ENCODE results near the gene GSTA1. TPM values are rescaled to one million over a fixed set of nuclear protein-coding genes. Genes with fewer than 3 reads are reported as not detected.
"Not testable (repeated sequence)": the region's sequence is repeated elsewhere in the genome, so short reads cannot be mapped to it uniquely, and the experiment has no call there.

GSTA1 gene
- total and polyA plus RNA-seq, 2 experiments from 2014 or later: 1,158 to 1,177 TPM

DNA sequence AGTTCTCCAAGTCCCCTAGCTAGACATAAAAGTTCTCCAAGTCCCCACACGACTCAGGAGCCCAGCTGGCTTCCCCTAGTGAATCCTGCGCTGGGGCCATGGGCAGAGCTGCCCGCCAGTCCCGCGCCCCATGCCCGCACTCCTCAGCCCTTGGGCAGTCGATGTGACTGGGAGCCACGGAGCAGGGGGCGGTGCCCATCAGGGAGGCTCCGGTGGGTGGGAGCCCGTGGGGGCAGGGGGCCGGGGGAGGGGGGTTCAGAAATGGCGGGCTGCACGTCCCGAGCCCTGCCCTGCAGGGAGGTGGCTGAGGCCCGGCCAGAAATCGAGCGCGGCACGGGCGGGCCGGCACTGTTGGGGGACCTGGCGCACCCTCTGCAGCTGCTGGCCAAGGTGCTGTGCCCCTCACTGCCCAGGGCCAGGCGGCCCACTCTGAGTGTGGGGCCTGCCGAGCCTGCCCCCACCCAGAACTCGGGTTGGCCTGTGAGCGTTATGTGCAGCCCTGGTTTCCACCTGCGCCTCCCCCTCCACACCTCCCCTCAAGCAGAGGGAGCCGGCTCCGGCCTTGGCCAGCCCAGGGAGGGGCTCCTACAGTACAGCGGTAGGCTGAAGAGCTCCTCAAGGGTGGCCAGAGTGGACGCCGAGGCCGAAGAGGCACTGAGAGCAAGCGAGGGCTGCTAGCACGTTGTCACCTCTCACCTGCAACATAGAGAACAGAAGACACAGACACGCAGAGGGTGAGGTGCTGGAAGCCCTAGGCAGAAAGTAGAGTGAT is 25.6 kb upstream of the GSTA1 start:
- H4K20me1 ChIP-seq (ENCODE audit: insufficient read depth, poor library complexity, severe bottlenecking): no peaks in the 10 kb centered on the region
- no peaks in the 10 kb centered on the region for H3K9me2 ChIP-seq (replicated peaks; ENCODE audit: insufficient read depth)
- no peak overlapping the region for H3K4me2 ChIP-seq
- no peak overlapping the region for H3K4me3 ChIP-seq
- TF ChIP-seq, protein P1, sequence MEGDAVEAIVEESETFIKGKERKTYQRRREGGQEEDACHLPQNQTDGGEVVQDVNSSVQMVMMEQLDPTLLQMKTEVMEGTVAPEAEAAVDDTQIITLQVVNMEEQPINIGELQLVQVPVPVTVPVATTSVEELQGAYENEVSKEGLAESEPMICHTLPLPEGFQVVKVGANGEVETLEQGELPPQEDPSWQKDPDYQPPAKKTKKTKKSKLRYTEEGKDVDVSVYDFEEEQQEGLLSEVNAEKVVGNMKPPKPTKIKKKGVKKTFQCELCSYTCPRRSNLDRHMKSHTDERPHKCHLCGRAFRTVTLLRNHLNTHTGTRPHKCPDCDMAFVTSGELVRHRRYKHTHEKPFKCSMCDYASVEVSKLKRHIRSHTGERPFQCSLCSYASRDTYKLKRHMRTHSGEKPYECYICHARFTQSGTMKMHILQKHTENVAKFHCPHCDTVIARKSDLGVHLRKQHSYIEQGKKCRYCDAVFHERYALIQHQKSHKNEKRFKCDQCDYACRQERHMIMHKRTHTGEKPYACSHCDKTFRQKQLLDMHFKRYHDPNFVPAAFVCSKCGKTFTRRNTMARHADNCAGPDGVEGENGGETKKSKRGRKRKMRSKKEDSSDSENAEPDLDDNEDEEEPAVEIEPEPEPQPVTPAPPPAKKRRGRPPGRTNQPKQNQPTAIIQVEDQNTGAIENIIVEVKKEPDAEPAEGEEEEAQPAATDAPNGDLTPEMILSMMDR (IDR thresholded peaks at IDR 0.05; ENCODE audit: poor library complexity): no peak
- no peak for TF ChIP-seq EZH2 (IDR thresholded peaks at IDR 0.05; ENCODE audit: borderline replicate concordance)
- no peak for TF ChIP-seq EZH2phosphoT487 (IDR thresholded peaks at IDR 0.05; ENCODE audit: low read depth, severe bottlenecking, unreplicated experiment)
- H3K4me1 ChIP-seq (ENCODE audit: insufficient read depth): no peaks in the 10 kb centered on the region
- H3K79me2 ChIP-seq: no peaks in the 10 kb centered on the region
- no peak overlapping the region for H2AFZ ChIP-seq
- no peaks in the 10 kb centered on the region for H3K9me3 ChIP-seq (ENCODE audit: low read depth)
- H3K27ac ChIP-seq: no peak overlapping the region
- 96% methylated on average over 21 of the region's 37 CpGs for WGBS (ENCODE audit: low lambda C conversion rate, missing lambda C conversion rate)
- DNase-seq (ENCODE audit: low spot score): no peak
- H3K36me3 ChIP-seq (replicated peaks; ENCODE audit: insufficient read depth, low read depth): no peaks in the 10 kb centered on the region
- no peaks in the 10 kb centered on the region for H3K27me3 ChIP-seq

DNA sequence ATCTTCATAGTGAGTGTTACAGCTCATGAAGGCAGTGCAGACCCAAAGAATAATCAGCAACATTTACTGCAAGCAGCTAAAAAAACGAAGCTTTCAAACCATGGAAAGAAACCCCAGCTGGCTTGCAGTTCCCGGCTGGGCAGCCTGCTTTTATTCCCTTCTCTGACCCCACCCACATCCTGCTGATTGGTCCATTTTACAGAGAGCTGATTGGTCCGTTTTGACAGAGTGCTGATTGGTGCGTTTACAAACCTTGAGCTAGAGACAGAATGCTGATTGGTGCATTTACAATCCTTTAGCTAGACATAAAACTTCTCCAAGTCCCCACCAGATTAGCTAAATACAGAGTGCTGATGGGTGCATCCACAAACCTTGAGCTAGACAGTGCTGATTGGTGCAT is 25.0 kb upstream of the GSTA1 start:
- not testable (repeated sequence) for H3K4me3 ChIP-seq; H3K36me3 ChIP-seq (replicated peaks; ENCODE audit: insufficient read depth, low read depth); DNase-seq (ENCODE audit: low spot score); H3K4me2 ChIP-seq; H2AFZ ChIP-seq; H3K27me3 ChIP-seq; H3K4me1 ChIP-seq (ENCODE audit: insufficient read depth); H3K9me2 ChIP-seq (replicated peaks; ENCODE audit: insufficient read depth); H3K27ac ChIP-seq; H3K9me3 ChIP-seq (ENCODE audit: low read depth); H4K20me1 ChIP-seq (ENCODE audit: insufficient read depth, poor library complexity, severe bottlenecking); H3K79me2 ChIP-seq
- WGBS (ENCODE audit: low lambda C conversion rate, missing lambda C conversion rate): 87% methylated on average over 4 of the region's 4 CpGs

DNA sequence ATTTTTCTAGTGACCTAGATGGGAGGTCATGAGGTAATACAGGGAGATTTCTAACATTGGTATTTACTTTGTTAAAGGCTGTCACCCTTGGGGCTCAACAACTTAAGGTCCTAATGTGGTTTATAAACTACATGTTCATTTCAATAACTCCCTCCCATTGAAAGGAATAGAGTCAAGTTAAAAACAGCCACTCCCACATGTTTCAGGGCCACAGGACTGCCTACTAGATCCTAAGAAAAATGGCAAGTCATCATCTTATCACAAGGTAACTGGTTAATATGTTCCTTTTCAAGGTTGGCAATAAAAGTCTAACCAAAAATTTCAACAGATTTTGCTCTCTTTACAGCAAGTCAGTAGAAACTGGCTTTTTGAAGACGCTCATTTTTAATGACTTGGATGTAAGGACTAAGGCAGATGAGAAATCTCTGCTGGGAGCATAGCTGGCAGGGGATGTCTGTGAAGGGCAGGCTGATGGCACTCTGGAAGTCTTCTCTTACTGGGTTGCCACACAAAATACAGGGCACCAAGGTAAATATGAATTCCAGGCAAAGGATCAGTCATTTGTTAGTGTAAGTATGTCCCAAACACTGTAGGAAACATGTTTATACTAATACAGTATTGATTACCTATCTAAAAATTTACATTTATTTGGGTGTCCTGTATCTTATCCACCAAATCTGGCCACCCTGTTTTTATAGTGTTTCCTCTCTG is 23.6 kb upstream of the GSTA1 start:
- not testable (repeated sequence) for H3K9me3 ChIP-seq (ENCODE audit: low read depth); H3K4me2 ChIP-seq; H3K9me2 ChIP-seq (replicated peaks; ENCODE audit: insufficient read depth); H2AFZ ChIP-seq; H3K36me3 ChIP-seq (replicated peaks; ENCODE audit: insufficient read depth, low read depth); DNase-seq (ENCODE audit: low spot score); H3K27me3 ChIP-seq; H3K79me2 ChIP-seq; H3K4me1 ChIP-seq (ENCODE audit: insufficient read depth); H4K20me1 ChIP-seq (ENCODE audit: insufficient read depth, poor library complexity, severe bottlenecking); H3K4me3 ChIP-seq; H3K27ac ChIP-seq
- 82% methylated on average over 1 of the region's 1 CpG for WGBS (ENCODE audit: low lambda C conversion rate, missing lambda C conversion rate)

DNA sequence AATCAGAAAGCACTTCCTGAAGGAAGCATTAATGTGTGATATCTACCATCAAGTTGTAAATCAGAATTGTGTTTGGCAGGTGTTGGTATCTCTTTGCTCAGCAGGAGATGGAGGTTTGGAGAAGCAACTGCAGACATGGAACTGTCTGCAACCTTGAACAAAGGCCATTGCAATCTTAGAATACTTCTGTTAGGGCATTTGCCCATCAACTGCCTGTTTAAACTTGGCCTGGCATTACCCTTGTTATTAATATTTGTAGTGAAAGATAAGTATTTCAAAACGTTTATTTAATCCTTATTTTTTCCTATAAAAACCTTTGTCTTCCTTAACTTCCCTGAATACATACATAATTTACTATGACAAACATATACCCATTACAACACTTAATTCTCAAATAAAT is 22.9 kb upstream of the GSTA1 start:
- Histone ChIP-seq H3K4me3 (no peak overlapping the region), H2AFZ (no peak overlapping the region), H3K79me2 (no peaks in the 10 kb centered on the region), H4K20me1 (ENCODE audit: insufficient read depth, poor library complexity, severe bottlenecking) (no peaks in the 10 kb centered on the region), H3K4me2 (no peak overlapping the region), H3K4me1 (ENCODE audit: insufficient read depth) (no peaks in the 10 kb centered on the region), H3K9me3 (ENCODE audit: low read depth) (no peaks in the 10 kb centered on the region), H3K27ac (no peak overlapping the region), H3K9me2 (replicated peaks; ENCODE audit: insufficient read depth) (no peaks in the 10 kb centered on the region), H3K36me3 (replicated peaks; ENCODE audit: insufficient read depth, low read depth) (no peaks in the 10 kb centered on the region), H3K27me3 (no peaks in the 10 kb centered on the region)
- no peak for DNase-seq (ENCODE audit: low spot score)
- TF ChIP-seq, protein P1 (IDR thresholded peaks at IDR 0.05; ENCODE audit: poor library complexity): no peak
- TF ChIP-seq EZH2 (IDR thresholded peaks at IDR 0.05; ENCODE audit: borderline replicate concordance) (no peak), EZH2phosphoT487 (IDR thresholded peaks at IDR 0.05; ENCODE audit: low read depth, severe bottlenecking, unreplicated experiment) (no peak)
- WGBS (ENCODE audit: low lambda C conversion rate, missing lambda C conversion rate): 54% methylated on average over 1 of the region's 1 CpG

DNA sequence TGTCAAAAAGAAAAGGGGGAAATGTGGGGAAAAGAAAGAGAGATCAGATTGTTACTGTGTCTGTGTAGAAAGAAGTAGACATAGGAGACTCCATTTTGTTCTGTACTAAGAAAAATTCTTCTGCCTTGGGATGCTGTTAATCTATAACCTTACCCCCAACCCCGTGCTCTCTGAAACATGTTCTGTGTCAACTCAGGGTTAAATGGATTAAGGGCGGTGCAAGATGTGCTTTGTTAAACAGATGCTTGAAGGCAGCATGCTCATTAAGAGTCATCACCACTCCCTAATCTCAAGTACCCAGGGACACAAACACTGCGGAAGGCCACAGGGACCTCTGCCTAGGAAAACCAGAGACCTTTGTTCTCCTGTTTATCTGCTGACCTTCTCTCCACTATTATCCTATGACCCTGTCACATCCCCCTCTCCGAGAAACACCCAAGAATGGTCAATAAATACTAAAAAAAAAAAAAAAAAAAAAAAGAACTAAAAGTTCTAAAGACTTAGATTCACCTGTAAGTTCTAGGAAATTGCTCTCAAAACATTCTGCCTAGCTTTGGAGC is 22.4 kb upstream of the GSTA1 start:
- 64% methylated on average over 4 of the region's 4 CpGs for WGBS (ENCODE audit: low lambda C conversion rate, missing lambda C conversion rate)
- not testable (repeated sequence) for H3K79me2 ChIP-seq; H3K4me2 ChIP-seq; H3K4me1 ChIP-seq (ENCODE audit: insufficient read depth); H3K27ac ChIP-seq; H3K36me3 ChIP-seq (replicated peaks; ENCODE audit: insufficient read depth, low read depth); H2AFZ ChIP-seq; DNase-seq (ENCODE audit: low spot score); H3K9me2 ChIP-seq (replicated peaks; ENCODE audit: insufficient read depth); H3K4me3 ChIP-seq; H3K9me3 ChIP-seq (ENCODE audit: low read depth); H4K20me1 ChIP-seq (ENCODE audit: insufficient read depth, poor library complexity, severe bottlenecking); H3K27me3 ChIP-seq

DNA sequence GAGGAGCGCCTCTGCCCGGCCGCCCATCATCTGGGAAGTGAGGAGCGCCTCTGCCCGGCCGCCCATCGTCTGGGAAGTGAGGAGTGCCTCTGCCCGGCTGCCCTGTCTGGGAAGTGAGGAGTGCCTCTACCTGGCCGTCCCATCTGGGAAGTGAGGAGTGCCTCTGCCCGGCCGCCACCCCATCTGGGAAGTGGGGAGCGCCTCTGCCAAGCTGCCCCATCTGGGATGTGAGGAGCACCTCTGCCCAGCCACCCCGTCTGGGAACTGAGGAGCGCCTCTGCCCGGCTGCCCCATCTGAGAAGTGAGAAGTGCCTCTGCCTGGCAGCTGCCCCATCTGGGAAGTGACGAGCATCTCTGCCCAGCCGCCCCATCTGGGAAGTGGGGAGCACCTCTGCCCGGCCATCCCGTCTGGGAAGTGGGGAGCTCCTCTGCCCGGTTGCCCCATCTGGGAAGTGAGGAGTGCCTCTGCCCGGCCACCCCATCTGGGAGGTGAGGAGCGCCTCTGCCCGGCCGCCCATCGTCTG is 21.7 kb upstream of the GSTA1 start:
- H3K4me1 ChIP-seq (ENCODE audit: insufficient read depth); H4K20me1 ChIP-seq (ENCODE audit: insufficient read depth, poor library complexity, severe bottlenecking); H3K4me3 ChIP-seq; H2AFZ ChIP-seq; DNase-seq (ENCODE audit: low spot score); H3K79me2 ChIP-seq; H3K27me3 ChIP-seq; H3K9me2 ChIP-seq (replicated peaks; ENCODE audit: insufficient read depth); H3K27ac ChIP-seq; H3K36me3 ChIP-seq (replicated peaks; ENCODE audit: insufficient read depth, low read depth); H3K4me2 ChIP-seq; H3K9me3 ChIP-seq (ENCODE audit: low read depth): not testable (repeated sequence)
- WGBS (ENCODE audit: low lambda C conversion rate, missing lambda C conversion rate): 98% methylated on average over 24 of the region's 25 CpGs

Data from hepatocyte (in vitro differentiated cells).